Glutamatergic neuron (in vitro differentiated cells): Measurements from ENCODE around the gene SLA2. TPM values are rescaled to one million over a fixed set of nuclear protein-coding genes. Genes with fewer than 3 reads are reported as not detected.

ENCODE experiments used
- DNase-seq: peaks from one replicate; pipeline ENCODE4 v3.0.0; 2022
- H3K27ac Mint-ChIP-seq: one replicate; pipeline ENCODE4 v1.8.0; 2020; ENCODE audit warnings: mild to moderate bottlenecking, mixed read lengths, inconsistent platforms; ENCODE audit not compliant: unreplicated experiment
- H3K27me3 Mint-ChIP-seq: one replicate; pipeline ENCODE4 v1.8.0; 2020; ENCODE audit warnings: mild to moderate bottlenecking, moderate library complexity, mixed read lengths, inconsistent platforms; ENCODE audit not compliant: unreplicated experiment
- H3K36me3 Mint-ChIP-seq: one replicate; pipeline ENCODE4 v1.8.0; 2020; ENCODE audit warnings: mild to moderate bottlenecking, mixed read lengths, inconsistent platforms; ENCODE audit not compliant: unreplicated experiment
- H3K4me1 Mint-ChIP-seq: one replicate; pipeline ENCODE4 v1.8.0; 2020; ENCODE audit warnings: mild to moderate bottlenecking, low read depth, mixed read lengths, inconsistent platforms; ENCODE audit not compliant: unreplicated experiment
- H3K4me3 Mint-ChIP-seq: one replicate; pipeline ENCODE4 v1.8.0; 2020; ENCODE audit warnings: mild to moderate bottlenecking, mixed read lengths, inconsistent platforms; ENCODE audit not compliant: unreplicated experiment
- H3K9me3 Mint-ChIP-seq: one replicate; pipeline ENCODE4 v1.8.0; 2020; ENCODE audit warnings: mild to moderate bottlenecking, moderate library complexity, mixed read lengths, inconsistent platforms; ENCODE audit not compliant: unreplicated experiment
- total RNA-seq: library from RNA; stranded (reverse); fragmentation: NEBNext Ultra II Directional; extraction: Animal tissue kit (Norgen Biotek cat#: 25700); gene quantifications from one replicate; pipeline ENCODE4 v1.2.1, GENCODE V29; 2021; ENCODE audit not compliant: unreplicated experiment
- TF ChIP-seq, protein P1 (sequence below): fragments of 200-600 bp; sonication (generic); IDR thresholded peaks from one replicate; pipeline ENCODE4 v1.5.0; 2021; ENCODE audit not compliant: partially characterized antibody, unreplicated experiment

SLA2 gene
- total RNA-seq, 1 donor from 2014 or later = not detected

DNA sequence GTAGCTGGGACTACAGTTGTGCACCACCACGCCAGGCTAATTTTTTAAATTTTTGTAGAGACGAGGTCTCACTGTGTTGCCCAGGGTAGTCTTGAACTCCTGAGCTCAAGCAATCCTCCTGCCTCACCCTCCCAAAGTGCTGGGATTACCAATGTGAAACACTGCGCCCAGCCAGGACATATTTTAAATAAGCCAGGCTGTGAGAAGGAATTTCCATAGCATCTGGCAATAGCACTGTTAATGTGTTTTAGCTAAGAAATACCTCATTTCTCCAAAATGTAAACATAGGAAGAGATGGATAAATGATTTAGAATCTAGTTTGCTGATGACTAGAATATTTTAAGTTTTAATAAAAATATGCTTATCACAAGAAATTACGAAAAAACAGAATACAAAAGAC, 27.0 kb upstream of the SLA2 start:
- H3K4me3 Mint-ChIP-seq = no peak overlapping the region
- H3K9me3 Mint-ChIP-seq = no peaks in the 10 kb centered on the region
- no peaks in the 10 kb centered on the region for H3K36me3 Mint-ChIP-seq
- TF ChIP-seq, protein P1, sequence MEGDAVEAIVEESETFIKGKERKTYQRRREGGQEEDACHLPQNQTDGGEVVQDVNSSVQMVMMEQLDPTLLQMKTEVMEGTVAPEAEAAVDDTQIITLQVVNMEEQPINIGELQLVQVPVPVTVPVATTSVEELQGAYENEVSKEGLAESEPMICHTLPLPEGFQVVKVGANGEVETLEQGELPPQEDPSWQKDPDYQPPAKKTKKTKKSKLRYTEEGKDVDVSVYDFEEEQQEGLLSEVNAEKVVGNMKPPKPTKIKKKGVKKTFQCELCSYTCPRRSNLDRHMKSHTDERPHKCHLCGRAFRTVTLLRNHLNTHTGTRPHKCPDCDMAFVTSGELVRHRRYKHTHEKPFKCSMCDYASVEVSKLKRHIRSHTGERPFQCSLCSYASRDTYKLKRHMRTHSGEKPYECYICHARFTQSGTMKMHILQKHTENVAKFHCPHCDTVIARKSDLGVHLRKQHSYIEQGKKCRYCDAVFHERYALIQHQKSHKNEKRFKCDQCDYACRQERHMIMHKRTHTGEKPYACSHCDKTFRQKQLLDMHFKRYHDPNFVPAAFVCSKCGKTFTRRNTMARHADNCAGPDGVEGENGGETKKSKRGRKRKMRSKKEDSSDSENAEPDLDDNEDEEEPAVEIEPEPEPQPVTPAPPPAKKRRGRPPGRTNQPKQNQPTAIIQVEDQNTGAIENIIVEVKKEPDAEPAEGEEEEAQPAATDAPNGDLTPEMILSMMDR = no peak
- peaks cover 6% of the 10 kb centered on the region for H3K4me1 Mint-ChIP-seq
- H3K27me3 Mint-ChIP-seq = no peaks in the 10 kb centered on the region
- no peak overlapping the region for H3K27ac Mint-ChIP-seq
- no peak for DNase-seq

DNA sequence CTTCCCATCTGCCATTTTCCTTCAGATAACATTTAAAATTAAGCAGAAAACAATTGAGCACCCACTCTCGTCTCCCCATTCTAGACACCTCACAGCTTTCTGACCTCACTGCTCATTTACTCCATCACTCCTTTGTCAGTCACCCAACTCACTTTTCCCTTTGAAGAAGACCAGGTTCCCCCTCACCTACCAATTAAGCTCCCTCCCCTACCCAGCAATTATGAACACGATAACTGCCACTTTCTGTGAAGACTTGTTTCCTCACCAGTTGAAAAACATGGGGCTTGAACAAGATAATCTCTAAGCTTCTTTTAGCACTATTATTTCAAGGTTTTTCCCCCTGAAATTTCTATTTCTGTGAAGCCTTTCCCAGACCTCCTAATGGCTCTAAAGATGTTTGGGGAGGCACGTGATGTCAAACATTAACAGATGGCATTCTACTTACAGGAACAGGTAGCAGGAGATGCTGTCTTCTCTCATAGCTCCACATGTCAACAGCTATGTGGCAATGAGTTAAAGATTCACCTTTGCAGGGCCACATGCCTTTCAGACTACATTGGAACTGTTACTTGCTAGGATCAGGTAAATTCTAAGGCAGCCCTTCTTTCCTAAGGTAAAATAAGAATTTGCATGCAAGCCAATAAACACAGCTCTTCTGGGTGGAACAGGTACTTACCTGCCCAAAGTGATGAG, 24.8 kb upstream of the SLA2 start:
- no peak overlapping the region for H3K4me3 Mint-ChIP-seq
- H3K27ac Mint-ChIP-seq = no peak overlapping the region
- no peaks in the 10 kb centered on the region for H3K36me3 Mint-ChIP-seq
- H3K9me3 Mint-ChIP-seq = no peaks in the 10 kb centered on the region
- no peaks in the 10 kb centered on the region for H3K27me3 Mint-ChIP-seq
- TF ChIP-seq, protein P1 = no peak
- no peak for DNase-seq
- H3K4me1 Mint-ChIP-seq = no peaks in the 10 kb centered on the region

DNA sequence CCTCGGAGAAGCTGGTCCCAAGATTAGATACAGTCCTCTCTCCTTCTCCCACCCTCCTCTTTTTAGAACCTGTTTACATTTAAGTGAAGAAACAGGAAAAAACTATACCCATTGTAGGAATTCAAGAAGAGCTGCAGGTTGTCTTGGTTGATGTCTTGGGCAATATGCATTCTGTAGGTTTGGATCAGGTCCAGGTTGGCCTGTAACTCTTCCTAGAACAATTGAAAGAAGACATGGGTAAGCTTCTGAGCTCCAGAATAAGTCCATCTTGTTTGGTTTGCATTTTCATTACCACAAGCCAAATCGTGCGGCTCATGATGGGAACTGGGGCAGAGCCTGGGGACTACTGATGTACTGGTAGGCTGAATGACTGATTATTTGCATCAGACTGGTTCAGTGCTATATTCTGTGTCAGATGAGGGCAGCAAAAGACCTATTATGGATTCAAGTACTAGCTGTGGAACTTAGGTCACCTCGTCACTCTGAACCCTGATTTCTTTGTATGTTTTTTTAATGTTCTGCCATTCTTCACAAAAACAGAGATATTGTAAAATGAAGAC, 20.3 kb upstream of the SLA2 start:
- Mint-ChIP-seq H3K27ac (no peak overlapping the region), H3K4me3 (no peak overlapping the region), H3K27me3 (no peaks in the 10 kb centered on the region), H3K9me3 (no peaks in the 10 kb centered on the region), H3K4me1 (no peaks in the 10 kb centered on the region), H3K36me3 (no peaks in the 10 kb centered on the region)
- no peak for DNase-seq
- TF ChIP-seq, protein P1 = no peak

DNA sequence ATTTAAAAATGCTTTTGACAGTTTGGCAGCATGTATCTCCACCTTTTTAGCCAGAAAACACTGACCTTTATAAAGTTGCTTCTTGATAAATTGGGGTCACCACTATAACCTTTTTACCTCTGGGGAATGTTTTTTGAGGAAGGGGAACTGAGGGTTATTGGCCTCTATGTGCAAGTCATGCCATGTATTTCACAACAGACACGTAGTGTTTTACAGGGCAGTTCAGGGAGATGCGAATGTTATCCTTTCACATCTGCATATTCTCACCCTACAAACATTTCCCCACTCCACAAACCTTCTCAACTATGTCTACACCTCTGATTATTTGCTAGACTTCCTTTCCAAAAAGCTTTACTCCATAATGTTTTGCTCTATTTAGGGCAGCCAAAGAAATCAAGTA, 17.0 kb upstream of the SLA2 start:
- TF ChIP-seq, protein P1 = no peak
- Mint-ChIP-seq H3K4me3 (no peak overlapping the region), H3K27me3 (no peaks in the 10 kb centered on the region), H3K9me3 (no peaks in the 10 kb centered on the region), H3K27ac (no peak overlapping the region), H3K36me3 (no peaks in the 10 kb centered on the region), H3K4me1 (no peaks in the 10 kb centered on the region)
- no peak for DNase-seq

DNA sequence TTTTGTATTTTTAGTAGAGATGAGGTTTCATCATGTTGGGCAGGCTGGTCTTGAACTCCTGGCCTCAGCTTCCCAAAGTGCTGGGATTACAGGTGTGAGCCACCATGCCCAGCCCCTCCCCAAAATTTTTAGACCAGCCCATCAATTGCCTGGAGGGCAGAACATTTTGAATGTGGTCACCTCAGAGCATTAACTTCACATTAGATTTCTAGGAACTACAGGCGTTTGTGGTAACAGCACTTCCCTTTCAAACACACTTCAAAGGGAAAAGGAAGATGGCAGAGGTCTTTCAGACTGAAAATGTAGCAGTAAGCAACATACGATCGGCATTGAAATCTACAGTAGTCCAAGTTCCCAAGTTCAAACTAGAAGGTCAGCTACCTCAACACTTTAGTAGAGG, 12.3 kb upstream of the SLA2 start:
- Mint-ChIP-seq H3K27me3 (no peaks in the 10 kb centered on the region), H3K4me3 (no peak overlapping the region), H3K4me1 (no peaks in the 10 kb centered on the region), H3K27ac (no peak overlapping the region), H3K36me3 (no peaks in the 10 kb centered on the region), H3K9me3 (no peaks in the 10 kb centered on the region)
- no peak for DNase-seq
- TF ChIP-seq, protein P1 = no peak
